GM13977 (cell line): ENCODE measurements around the gene NDUFAF2.

ENCODE experiments used
- DNase-seq: peaks from one replicate; pipeline ENCODE4 v3.0.0; 2012; ENCODE audit warnings: low spot score
- CTCF ChIP-seq: IDR thresholded peaks from 2 replicates; pipeline ENCODE4 v1.5.1; 2012; ENCODE audit warnings: mild to moderate bottlenecking, control low read depth; ENCODE audit not compliant: insufficient read depth; ENCODE audit errors: extremely low read depth, missing control alignments
- in situ Hi-C: fragments of 300-500 bp; cut with MboI; formaldehyde crosslinking; loops from one replicate; pipeline ENCODE4 v1.12.0; 2022; ENCODE audit warnings: low sequenced_read_pairs, low pct_unique_long_range_greater_than_20kb, mixed read lengths, inconsistent platforms; ENCODE audit not compliant: unreplicated experiment

The NDUFAF2 gene

GRCh38 chr5:61114441-61114840, 169.4 kb downstream of the NDUFAF2 start:
- DNase-seq, result no peak
- in situ Hi-C loops, result no loop called here
- no peak for TF ChIP-seq CTCF

GRCh38 chr5:61115968-61116367, 171.0 kb downstream of the NDUFAF2 start:
- TF ChIP-seq CTCF, result no peak
- DNase-seq, result no peak
- in situ Hi-C loops, result no loop called here

GRCh38 chr5:61119066-61119465, 174.1 kb downstream of the NDUFAF2 start:
- DNase-seq, result no peak
- no peak for TF ChIP-seq CTCF
- in situ Hi-C loops, result no loop called here

- in situ Hi-C loops, result no loop called here
- TF ChIP-seq CTCF, result no peak
- no peak for DNase-seq
Measured at GRCh38 chr5:61120534-61120933, 175.5 kb downstream of the NDUFAF2 start.

- DNase-seq, result no peak
Measured at GRCh38 chr5:61123145-61123544, 178.1 kb downstream of the NDUFAF2 start.

GRCh38 chr5:61130289-61130688, 185.3 kb downstream of the NDUFAF2 start:
- in situ Hi-C loops, result no loop called here
- TF ChIP-seq CTCF, result no peak
- no peak for DNase-seq

More at GRCh38 chr5:61123145-61123544, 178.1 kb downstream of the NDUFAF2 start:
- no peak for TF ChIP-seq CTCF
- in situ Hi-C loops, result no loop called here

GRCh38 chr5:61132559-61132958, 187.6 kb downstream of the NDUFAF2 start:
- no peak for DNase-seq
- in situ Hi-C loops, result no loop called here
- no peak for TF ChIP-seq CTCF
